HEK293 (cell line): ENCODE data around the gene RAB3GAP2.

Experiments
- CTCF ChIA-PET: fragments of 350-600 bp; formaldehyde crosslinking; extraction: SDS; loops from one replicate; lab custom pipeline; 2021; ENCODE audit warnings: antibody characterized with exemption; lab: Yijun Ruan, JAX
- POLR2A ChIA-PET: fragments of 300-600 bp; formaldehyde crosslinking; extraction: SDS; loops from one replicate; lab custom pipeline; 2020; ENCODE audit warnings: antibody characterized with exemption, inconsistent platforms; lab: Yijun Ruan, JAX
- H3K27ac ChIP-seq: fragments of 200-500 bp; sonication (Bioruptor generic); 2 replicates; pipeline ENCODE4 v1.5.1; 2014; ENCODE audit warnings: low read depth, low read length, control low read depth, inconsistent platforms; ENCODE audit errors: extremely low read depth
- H3K36me3 ChIP-seq, 2 experiments: fragments of 200-500 bp in 1 of 2; sonication (Bioruptor generic) in 1 of 2; 1 replicate in 1 of 2; 2 replicates in 1 of 2; pipeline ENCODE4 v1.5.1; 2014 to 2017; ENCODE audit warnings: inconsistent platforms in 2 of 2, low read length in 2 of 2; ENCODE audit not compliant: control insufficient read depth in 2 of 2, insufficient read depth in 1 of 2
- H3K4me1 ChIP-seq: fragments of 200-500 bp; sonication (Bioruptor generic); 2 replicates; pipeline ENCODE4 v1.5.1; 2014; ENCODE audit warnings: mild to moderate bottlenecking, low read length, inconsistent platforms; ENCODE audit not compliant: control insufficient read depth, insufficient read depth
- H3K4me3 ChIP-seq: 2 replicates; pipeline ENCODE4 v1.5.1; 2011; ENCODE audit warnings: low read depth, mild to moderate bottlenecking, control low read depth, low read length, moderate library complexity
- H3K9me3 ChIP-seq: fragments of 200-500 bp; sonication (Bioruptor generic); 2 replicates; pipeline ENCODE4 v1.5.1; 2014; ENCODE audit warnings: low read depth, low read length, inconsistent platforms; ENCODE audit not compliant: control insufficient read depth, insufficient read depth
- BCL11B ChIP-seq: fragments of 450-650 bp; formaldehyde crosslinking; IDR thresholded peaks from 2 replicates; pipeline ENCODE4 v1.5.1; 2016; ENCODE audit warnings: low read depth, missing biosample characterization, missing genetic modification characterization
- FEZF1 ChIP-seq: fragments of 450-650 bp; formaldehyde crosslinking; IDR thresholded peaks from 2 replicates; pipeline ENCODE4 v1.5.1; 2016; ENCODE audit warnings: missing biosample characterization, missing genetic modification characterization
- GLI2 ChIP-seq: fragments of 450-650 bp; formaldehyde crosslinking; IDR thresholded peaks from 2 replicates; pipeline ENCODE4; 2017; ENCODE audit warnings: missing biosample characterization, missing genetic modification characterization, low read depth, borderline replicate concordance
- GLIS1 ChIP-seq: fragments of 450-650 bp; formaldehyde crosslinking; IDR thresholded peaks from 2 replicates; pipeline ENCODE4 v1.5.1; 2016; ENCODE audit warnings: missing biosample characterization, missing genetic modification characterization
- IKZF3 ChIP-seq: fragments of 450-650 bp; IDR thresholded peaks from 2 replicates; pipeline ENCODE4 v1.5.0; 2018; ENCODE audit warnings: missing biosample characterization, mild to moderate bottlenecking, missing genetic modification characterization, moderate library complexity
- KLF1 ChIP-seq: fragments of 450-650 bp; formaldehyde crosslinking; IDR thresholded peaks from 2 replicates; pipeline ENCODE4 v1.5.1; 2016; ENCODE audit warnings: missing biosample characterization, missing genetic modification characterization
- OVOL3 ChIP-seq: fragments of 450-650 bp; formaldehyde crosslinking; IDR thresholded peaks from 2 replicates; pipeline ENCODE4 v1.5.1; 2016; ENCODE audit warnings: missing biosample characterization, missing genetic modification characterization
- SCRT1 ChIP-seq: fragments of 450-650 bp; formaldehyde crosslinking; IDR thresholded peaks from 2 replicates; pipeline ENCODE4 v1.5.1; 2016; ENCODE audit warnings: missing biosample characterization, missing genetic modification characterization, borderline replicate concordance
- TRIM28 ChIP-seq: IDR thresholded peaks from 2 replicates; pipeline ENCODE4 v1.6.1; 2011; ENCODE audit warnings: low read length, control low read depth, borderline replicate concordance
- WT1 ChIP-seq: fragments of 450-650 bp; formaldehyde crosslinking; IDR thresholded peaks from 2 replicates; pipeline ENCODE4 v1.5.1; 2016; ENCODE audit warnings: missing biosample characterization, missing genetic modification characterization
- YY1 ChIP-seq: fragments of 450-650 bp; formaldehyde crosslinking; IDR thresholded peaks from 2 replicates; pipeline ENCODE4 v1.5.1; 2018; ENCODE audit warnings: missing biosample characterization, missing genetic modification characterization
- ZBTB1 ChIP-seq: fragments of 450-650 bp; formaldehyde crosslinking; IDR thresholded peaks from 2 replicates; pipeline ENCODE4 v1.5.1; 2016; ENCODE audit warnings: missing biosample characterization, missing genetic modification characterization
- ZBTB17 ChIP-seq: fragments of 450-650 bp; formaldehyde crosslinking; IDR thresholded peaks from 2 replicates; pipeline ENCODE4 v1.5.1; 2016; ENCODE audit warnings: missing biosample characterization, missing genetic modification characterization
- ZBTB48 ChIP-seq: fragments of 450-650 bp; formaldehyde crosslinking; IDR thresholded peaks from 2 replicates; pipeline ENCODE4 v1.5.1; 2016; ENCODE audit warnings: missing biosample characterization, missing genetic modification characterization
- ZBTB7A ChIP-seq: fragments of 450-650 bp; formaldehyde crosslinking; IDR thresholded peaks from 2 replicates; pipeline ENCODE4 v1.5.1; 2016; ENCODE audit warnings: low read depth, missing biosample characterization, missing genetic modification characterization
- ZNF530 ChIP-seq: fragments of 450-650 bp; formaldehyde crosslinking; IDR thresholded peaks from 2 replicates; pipeline ENCODE4 v1.5.1; 2016; ENCODE audit warnings: low read depth, missing biosample characterization, missing genetic modification characterization
- ZNF76 ChIP-seq: fragments of 450-650 bp; formaldehyde crosslinking; IDR thresholded peaks from 2 replicates; pipeline ENCODE4; 2016; ENCODE audit warnings: low read depth, missing biosample characterization, missing genetic modification characterization, borderline replicate concordance
- ZNF792 ChIP-seq: fragments of 450-650 bp; formaldehyde crosslinking; IDR thresholded peaks from 2 replicates; pipeline ENCODE4 v1.5.1; 2016; ENCODE audit warnings: missing biosample characterization, missing genetic modification characterization
- TF ChIP-seq, protein P1 (sequence below): fragments of 450-650 bp; formaldehyde crosslinking; IDR thresholded peaks from 2 replicates; pipeline ENCODE4 v1.5.1; 2017; ENCODE audit warnings: missing biosample characterization, missing genetic modification characterization
- TF ChIP-seq, protein P2 (sequence below): fragments of 450-650 bp; formaldehyde crosslinking; IDR thresholded peaks from 2 replicates; pipeline ENCODE4 v1.5.1; 2016; ENCODE audit warnings: missing biosample characterization, missing genetic modification characterization
- TF ChIP-seq, protein P3 (sequence below): fragments of 450-650 bp; formaldehyde crosslinking; IDR thresholded peaks from 2 replicates; pipeline ENCODE4 v1.5.1; 2016; ENCODE audit warnings: missing biosample characterization, missing genetic modification characterization
- TF ChIP-seq, protein P4 (sequence below): fragments of 450-650 bp; formaldehyde crosslinking; IDR thresholded peaks from 2 replicates; pipeline ENCODE4 v1.5.1; 2017; ENCODE audit warnings: missing biosample characterization, missing genetic modification characterization
- TF ChIP-seq, protein P5 (sequence below): fragments of 450-650 bp; IDR thresholded peaks from 2 replicates; pipeline ENCODE4 v1.5.1; 2018; ENCODE audit warnings: missing biosample characterization, mild to moderate bottlenecking, missing genetic modification characterization
- TF ChIP-seq, protein P6 (sequence below): fragments of 450-650 bp; formaldehyde crosslinking; IDR thresholded peaks from 2 replicates; pipeline ENCODE4 v1.5.1; 2016; ENCODE audit warnings: missing biosample characterization, missing genetic modification characterization
- TF ChIP-seq, protein P7 (sequence below): fragments of 450-650 bp; formaldehyde crosslinking; IDR thresholded peaks from 2 replicates; pipeline ENCODE4 v1.5.1; 2016; ENCODE audit warnings: missing biosample characterization, missing genetic modification characterization, borderline replicate concordance

RAB3GAP2 gene

DNA sequence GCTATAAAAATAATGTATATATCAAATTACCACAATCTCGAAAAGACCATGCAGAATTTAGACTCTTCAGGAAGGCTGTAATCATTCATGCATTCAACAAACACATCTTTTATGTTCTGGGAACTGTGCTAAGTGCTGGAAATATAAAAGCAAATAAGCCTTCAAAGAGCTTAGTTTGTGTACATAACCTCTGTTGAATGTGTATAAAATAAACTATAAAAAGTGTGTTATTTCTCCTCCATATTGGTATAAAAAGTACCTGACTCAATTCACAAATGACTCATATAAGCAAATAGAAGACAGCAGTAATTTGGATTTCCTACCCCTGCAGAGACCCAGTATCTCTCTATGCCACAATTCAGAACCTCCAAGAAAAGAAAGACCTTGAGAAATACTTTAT is 36.8 kb downstream of the RAB3GAP2 start:
- POLR2A ChIA-PET, result no interaction called here
- H3K9me3 ChIP-seq, result no peaks in the 10 kb centered on the region
- H3K4me1 ChIP-seq, result peaks cover 7% of the 10 kb centered on the region; the same call in 1 of the 2 replicates
- peaks cover 0 to 18% of the 10 kb centered on the region in 2 experiments; a peak in 1 of 3 replicates for H3K36me3 ChIP-seq
- no peak overlapping the region for H3K4me3 ChIP-seq
- H3K27ac ChIP-seq, result no peak overlapping the region
- CTCF ChIA-PET, result interaction anchor here (0.7 to 3.7 kb wide), 3 partner anchors 17 to 454 kb away, joined by 3 to 15 read pairs (median 3); no protein-coding TSS in a partner anchor
- peak; percentile 84 for TF ChIP-seq GLI2 (tag by site-specific recombination)
- TF ChIP-seq ZNF792 (tag by site-specific recombination), result no peak
- no peak for TF ChIP-seq ZBTB48 (tag by site-specific recombination)
- TF ChIP-seq FEZF1 (tag by site-specific recombination), result peak; percentile 78
- peak; percentile 68; the same call in 1 of the 2 replicates for TF ChIP-seq BCL11B (tag by site-specific recombination)
- 0 out of 2 replicates have a peak, but pooled peaks have one; percentile 60 for TF ChIP-seq OVOL3 (tag by site-specific recombination)
- TF ChIP-seq IKZF3 (tag by site-specific recombination), result peak; percentile 43; the same call in 1 of the 2 replicates
- no peak for TF ChIP-seq ZNF76 (tag by site-specific recombination)
- TF ChIP-seq, protein P1, sequence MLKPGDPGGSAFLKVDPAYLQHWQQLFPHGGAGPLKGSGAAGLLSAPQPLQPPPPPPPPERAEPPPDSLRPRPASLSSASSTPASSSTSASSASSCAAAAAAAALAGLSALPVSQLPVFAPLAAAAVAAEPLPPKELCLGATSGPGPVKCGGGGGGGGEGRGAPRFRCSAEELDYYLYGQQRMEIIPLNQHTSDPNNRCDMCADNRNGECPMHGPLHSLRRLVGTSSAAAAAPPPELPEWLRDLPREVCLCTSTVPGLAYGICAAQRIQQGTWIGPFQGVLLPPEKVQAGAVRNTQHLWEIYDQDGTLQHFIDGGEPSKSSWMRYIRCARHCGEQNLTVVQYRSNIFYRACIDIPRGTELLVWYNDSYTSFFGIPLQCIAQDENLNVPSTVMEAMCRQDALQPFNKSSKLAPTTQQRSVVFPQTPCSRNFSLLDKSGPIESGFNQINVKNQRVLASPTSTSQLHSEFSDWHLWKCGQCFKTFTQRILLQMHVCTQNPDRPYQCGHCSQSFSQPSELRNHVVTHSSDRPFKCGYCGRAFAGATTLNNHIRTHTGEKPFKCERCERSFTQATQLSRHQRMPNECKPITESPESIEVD, result peak; percentile 97
- TF ChIP-seq ZBTB17 (tag by site-specific recombination), result 0 out of 2 replicates have a peak, but pooled peaks have one; percentile 31
- TF ChIP-seq ZNF530, result no peak
- TF ChIP-seq KLF1 (tag by site-specific recombination), result no peak
- TF ChIP-seq, protein P2, sequence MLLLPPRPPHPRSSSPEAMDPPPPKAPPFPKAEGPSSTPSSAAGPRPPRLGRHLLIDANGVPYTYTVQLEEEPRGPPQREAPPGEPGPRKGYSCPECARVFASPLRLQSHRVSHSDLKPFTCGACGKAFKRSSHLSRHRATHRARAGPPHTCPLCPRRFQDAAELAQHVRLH, result 0 out of 2 replicates have a peak, but pooled peaks have one; percentile 10
- peak; percentile 29; the same call in 1 of the 2 replicates for TF ChIP-seq GLIS1 (tag by site-specific recombination)
- TF ChIP-seq, protein P3, sequence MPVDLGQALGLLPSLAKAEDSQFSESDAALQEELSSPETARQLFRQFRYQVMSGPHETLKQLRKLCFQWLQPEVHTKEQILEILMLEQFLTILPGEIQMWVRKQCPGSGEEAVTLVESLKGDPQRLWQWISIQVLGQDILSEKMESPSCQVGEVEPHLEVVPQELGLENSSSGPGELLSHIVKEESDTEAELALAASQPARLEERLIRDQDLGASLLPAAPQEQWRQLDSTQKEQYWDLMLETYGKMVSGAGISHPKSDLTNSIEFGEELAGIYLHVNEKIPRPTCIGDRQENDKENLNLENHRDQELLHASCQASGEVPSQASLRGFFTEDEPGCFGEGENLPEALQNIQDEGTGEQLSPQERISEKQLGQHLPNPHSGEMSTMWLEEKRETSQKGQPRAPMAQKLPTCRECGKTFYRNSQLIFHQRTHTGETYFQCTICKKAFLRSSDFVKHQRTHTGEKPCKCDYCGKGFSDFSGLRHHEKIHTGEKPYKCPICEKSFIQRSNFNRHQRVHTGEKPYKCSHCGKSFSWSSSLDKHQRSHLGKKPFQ (tag by site-specific recombination), result 0 out of 2 replicates have a peak, but pooled peaks have one; percentile 29
- peak; percentile 64 for TF ChIP-seq WT1 (tag by site-specific recombination)
- TF ChIP-seq, protein P4, sequence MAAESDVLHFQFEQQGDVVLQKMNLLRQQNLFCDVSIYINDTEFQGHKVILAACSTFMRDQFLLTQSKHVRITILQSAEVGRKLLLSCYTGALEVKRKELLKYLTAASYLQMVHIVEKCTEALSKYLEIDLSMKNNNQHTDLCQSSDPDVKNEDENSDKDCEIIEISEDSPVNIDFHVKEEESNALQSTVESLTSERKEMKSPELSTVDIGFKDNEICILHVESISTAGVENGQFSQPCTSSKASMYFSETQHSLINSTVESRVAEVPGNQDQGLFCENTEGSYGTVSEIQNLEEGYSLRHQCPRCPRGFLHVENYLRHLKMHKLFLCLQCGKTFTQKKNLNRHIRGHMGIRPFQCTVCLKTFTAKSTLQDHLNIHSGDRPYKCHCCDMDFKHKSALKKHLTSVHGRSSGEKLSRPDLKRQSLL (tag by site-specific recombination), result no peak
- TF ChIP-seq, protein P5, sequence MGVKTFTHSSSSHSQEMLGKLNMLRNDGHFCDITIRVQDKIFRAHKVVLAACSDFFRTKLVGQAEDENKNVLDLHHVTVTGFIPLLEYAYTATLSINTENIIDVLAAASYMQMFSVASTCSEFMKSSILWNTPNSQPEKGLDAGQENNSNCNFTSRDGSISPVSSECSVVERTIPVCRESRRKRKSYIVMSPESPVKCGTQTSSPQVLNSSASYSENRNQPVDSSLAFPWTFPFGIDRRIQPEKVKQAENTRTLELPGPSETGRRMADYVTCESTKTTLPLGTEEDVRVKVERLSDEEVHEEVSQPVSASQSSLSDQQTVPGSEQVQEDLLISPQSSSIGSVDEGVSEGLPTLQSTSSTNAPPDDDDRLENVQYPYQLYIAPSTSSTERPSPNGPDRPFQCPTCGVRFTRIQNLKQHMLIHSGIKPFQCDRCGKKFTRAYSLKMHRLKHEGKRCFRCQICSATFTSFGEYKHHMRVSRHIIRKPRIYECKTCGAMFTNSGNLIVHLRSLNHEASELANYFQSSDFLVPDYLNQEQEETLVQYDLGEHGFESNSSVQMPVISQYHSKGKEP (tag by site-specific recombination), result peak; percentile 99
- peak; percentile 42; the same call in 1 of the 2 replicates for TF ChIP-seq YY1 (tag by site-specific recombination)
- no peak for TF ChIP-seq TRIM28
- TF ChIP-seq, protein P6, sequence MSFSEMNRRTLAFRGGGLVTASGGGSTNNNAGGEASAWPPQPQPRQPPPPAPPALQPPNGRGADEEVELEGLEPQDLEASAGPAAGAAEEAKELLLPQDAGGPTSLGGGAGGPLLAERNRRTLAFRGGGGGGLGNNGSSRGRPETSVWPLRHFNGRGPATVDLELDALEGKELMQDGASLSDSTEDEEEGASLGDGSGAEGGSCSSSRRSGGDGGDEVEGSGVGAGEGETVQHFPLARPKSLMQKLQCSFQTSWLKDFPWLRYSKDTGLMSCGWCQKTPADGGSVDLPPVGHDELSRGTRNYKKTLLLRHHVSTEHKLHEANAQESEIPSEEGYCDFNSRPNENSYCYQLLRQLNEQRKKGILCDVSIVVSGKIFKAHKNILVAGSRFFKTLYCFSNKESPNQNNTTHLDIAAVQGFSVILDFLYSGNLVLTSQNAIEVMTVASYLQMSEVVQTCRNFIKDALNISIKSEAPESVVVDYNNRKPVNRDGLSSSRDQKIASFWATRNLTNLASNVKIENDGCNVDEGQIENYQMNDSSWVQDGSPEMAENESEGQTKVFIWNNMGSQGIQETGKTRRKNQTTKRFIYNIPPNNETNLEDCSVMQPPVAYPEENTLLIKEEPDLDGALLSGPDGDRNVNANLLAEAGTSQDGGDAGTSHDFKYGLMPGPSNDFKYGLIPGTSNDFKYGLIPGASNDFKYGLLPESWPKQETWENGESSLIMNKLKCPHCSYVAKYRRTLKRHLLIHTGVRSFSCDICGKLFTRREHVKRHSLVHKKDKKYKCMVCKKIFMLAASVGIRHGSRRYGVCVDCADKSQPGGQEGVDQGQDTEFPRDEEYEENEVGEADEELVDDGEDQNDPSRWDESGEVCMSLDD (tag by site-specific recombination), result no peak
- TF ChIP-seq, protein P7, sequence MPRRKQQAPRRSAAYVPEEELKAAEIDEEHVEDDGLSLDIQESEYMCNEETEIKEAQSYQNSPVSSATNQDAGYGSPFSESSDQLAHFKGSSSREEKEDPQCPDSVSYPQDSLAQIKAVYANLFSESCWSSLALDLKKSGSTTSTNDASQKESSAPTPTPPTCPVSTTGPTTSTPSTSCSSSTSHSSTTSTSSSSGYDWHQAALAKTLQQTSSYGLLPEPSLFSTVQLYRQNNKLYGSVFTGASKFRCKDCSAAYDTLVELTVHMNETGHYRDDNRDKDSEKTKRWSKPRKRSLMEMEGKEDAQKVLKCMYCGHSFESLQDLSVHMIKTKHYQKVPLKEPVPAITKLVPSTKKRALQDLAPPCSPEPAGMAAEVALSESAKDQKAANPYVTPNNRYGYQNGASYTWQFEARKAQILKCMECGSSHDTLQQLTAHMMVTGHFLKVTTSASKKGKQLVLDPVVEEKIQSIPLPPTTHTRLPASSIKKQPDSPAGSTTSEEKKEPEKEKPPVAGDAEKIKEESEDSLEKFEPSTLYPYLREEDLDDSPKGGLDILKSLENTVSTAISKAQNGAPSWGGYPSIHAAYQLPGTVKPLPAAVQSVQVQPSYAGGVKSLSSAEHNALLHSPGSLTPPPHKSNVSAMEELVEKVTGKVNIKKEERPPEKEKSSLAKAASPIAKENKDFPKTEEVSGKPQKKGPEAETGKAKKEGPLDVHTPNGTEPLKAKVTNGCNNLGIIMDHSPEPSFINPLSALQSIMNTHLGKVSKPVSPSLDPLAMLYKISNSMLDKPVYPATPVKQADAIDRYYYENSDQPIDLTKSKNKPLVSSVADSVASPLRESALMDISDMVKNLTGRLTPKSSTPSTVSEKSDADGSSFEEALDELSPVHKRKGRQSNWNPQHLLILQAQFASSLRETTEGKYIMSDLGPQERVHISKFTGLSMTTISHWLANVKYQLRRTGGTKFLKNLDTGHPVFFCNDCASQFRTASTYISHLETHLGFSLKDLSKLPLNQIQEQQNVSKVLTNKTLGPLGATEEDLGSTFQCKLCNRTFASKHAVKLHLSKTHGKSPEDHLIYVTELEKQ (tag by site-specific recombination), result no peak
- no peak for TF ChIP-seq ZBTB7A (tag by site-specific recombination)
- TF ChIP-seq SCRT1 (tag by site-specific recombination), result peak; percentile 18; the same call in 1 of the 2 replicates
- 0 out of 2 replicates have a peak, but pooled peaks have one; percentile 49 for TF ChIP-seq ZBTB1 (tag by site-specific recombination)
